ENCODE measurements around the gene KCNC4.

DNA sequence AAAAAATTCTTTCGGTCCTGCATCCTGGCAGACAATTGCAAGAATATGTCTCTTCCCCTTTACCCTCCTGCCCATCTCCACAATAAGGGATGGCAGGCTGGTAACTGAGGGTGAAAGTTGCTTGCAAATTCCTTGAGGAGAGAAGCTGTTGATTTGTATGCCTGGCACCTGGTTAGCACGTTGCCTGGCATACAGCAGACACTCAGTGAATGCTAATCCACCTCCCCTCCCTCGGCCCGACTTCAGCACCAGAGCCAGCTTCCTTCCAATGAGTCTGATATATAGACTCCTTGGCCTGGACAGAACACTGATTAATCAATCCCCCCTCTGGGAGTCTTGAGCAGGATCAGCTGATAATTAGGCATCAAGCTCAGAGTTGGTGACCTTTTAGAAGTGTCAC is 39.1 kb downstream of the KCNC4 start:
- TF ChIP-seq CTCF (IDR thresholded peaks at IDR 0.05), result no peak
- TF ChIP-seq POLR2A (IDR thresholded peaks at IDR 0.05), result no peak

Measured in testis (tissue), 2 donors.